Central memory CD8-positive, alpha-beta T cell (primary cell): ENCODE measurements around the gene MAPK1.
A peak's percentile ranks its signal among the peaks of the same experiment; 100 is the strongest.
"Not testable (repeated sequence)": the region's sequence is repeated elsewhere in the genome, so short reads cannot be mapped to it uniquely, and the experiment has no call there.

Source experiments
- ATAC-seq: fragments of 150-1000 bp; cut with Tn5 transposase; replicated peaks from 2 replicates; pipeline ENCODE4 v1.10.0; 2022; ENCODE audit warnings: mild to moderate bottlenecking, moderate FRiP score, moderate number of reproducible peaks; ENCODE audit not compliant: poor library complexity, severe bottlenecking; ENCODE audit errors: extremely low read depth
- DNase-seq, 2 donors: peaks; one replicate each; pipeline ENCODE4 v3.0.0; 2021; ENCODE audit warnings: low spot score in 2 of 2
- H3K27ac Mint-ChIP-seq: one replicate; pipeline ENCODE4 v1.8.0; 2022; ENCODE audit warnings: low read depth, mild to moderate bottlenecking, moderate library complexity, mixed read lengths
- H3K27me3 Mint-ChIP-seq: one replicate; pipeline ENCODE4 v1.8.0; 2022; ENCODE audit warnings: mixed read lengths
- H3K36me3 Mint-ChIP-seq: one replicate; pipeline ENCODE4 v1.8.0; 2022; ENCODE audit warnings: mild to moderate bottlenecking, moderate library complexity, mixed read lengths; ENCODE audit not compliant: insufficient read depth
- H3K4me1 Mint-ChIP-seq: one replicate; pipeline ENCODE4 v1.8.0; 2022; ENCODE audit warnings: mixed read lengths
- H3K4me3 Mint-ChIP-seq: one replicate; pipeline ENCODE4 v1.8.0; 2022; ENCODE audit warnings: mild to moderate bottlenecking, moderate library complexity, mixed read lengths
- H3K9me3 Mint-ChIP-seq: one replicate; pipeline ENCODE4 v1.8.0; 2022; ENCODE audit warnings: mixed read lengths

The MAPK1 gene

GRCh38 chr22:21736948-21737347 lies 130.5 kb downstream of the MAPK1 start:
- H3K4me1 Mint-ChIP-seq, result peaks cover 43% of the 10 kb centered on the region
- DNase-seq, result no peak
- H3K36me3 Mint-ChIP-seq, result peaks cover 6% of the 10 kb centered on the region
- no peaks in the 10 kb centered on the region for H3K9me3 Mint-ChIP-seq
- no peak overlapping the region for H3K27ac Mint-ChIP-seq
- peak overlapping the region; percentile 52 for H3K4me3 Mint-ChIP-seq
- ATAC-seq, result no peak
- no peaks in the 10 kb centered on the region for H3K27me3 Mint-ChIP-seq

- Mint-ChIP-seq H3K4me1 (peaks cover 50% of the 10 kb centered on the region), H3K4me3 (peak overlapping the region; percentile 90), H3K27me3 (no peaks in the 10 kb centered on the region), H3K27ac (no peak overlapping the region), H3K9me3 (no peaks in the 10 kb centered on the region), H3K36me3 (peaks cover 3% of the 10 kb centered on the region)
- DNase-seq (no peak), ATAC-seq (no peak)
Observed at GRCh38 chr22:21736084-21736642, 131.3 kb downstream of the MAPK1 start.

- Mint-ChIP-seq H3K27me3 (no peaks in the 10 kb centered on the region), H3K9me3 (no peaks in the 10 kb centered on the region), H3K36me3 (peaks cover 1% of the 10 kb centered on the region), H3K4me3 (peak within 1 kb of the TSS; percentile 90), H3K4me1 (peaks cover 55% of the 10 kb centered on the region), H3K27ac (peak within 1 kb of the TSS; percentile 74)
- peak; percentile 95 to 96 for DNase-seq
- ATAC-seq, result peak; percentile 91
Observed at GRCh38 chr22:21735200-21736083, 132.0 kb downstream of the MAPK1 start, which contains the start of gene YPEL1. YPEL1 (minus strand) TSS chr22:21735794; CDS start chr22:21710744, 25,050 bp downstream.

- Mint-ChIP-seq H3K9me3 (no peaks in the 10 kb centered on the region), H3K4me1 (peaks cover 52% of the 10 kb centered on the region), H3K27ac (peak overlapping the region; percentile 74), H3K36me3 (peaks cover 1% of the 10 kb centered on the region), H3K27me3 (no peaks in the 10 kb centered on the region), H3K4me3 (peak overlapping the region; percentile 90)
- no peak for ATAC-seq
- no peak for DNase-seq
Observed at GRCh38 chr22:21734540-21735199, 132.8 kb downstream of the MAPK1 start.

- ATAC-seq, result no peak
- Mint-ChIP-seq H3K4me1 (peaks cover 55% of the 10 kb centered on the region), H3K4me3 (no peak overlapping the region)
Observed at GRCh38 chr22:21731503-21731902, 135.9 kb downstream of the MAPK1 start.

GRCh38 chr22:21730535-21731308 lies 136.7 kb downstream of the MAPK1 start:
- Mint-ChIP-seq H3K4me3 (no peak overlapping the region), H3K4me1 (peaks cover 57% of the 10 kb centered on the region), H3K27ac (no peak overlapping the region), H3K36me3 (peaks cover 10% of the 10 kb centered on the region), H3K27me3 (no peaks in the 10 kb centered on the region), H3K9me3 (no peaks in the 10 kb centered on the region)
- DNase-seq (no peak), ATAC-seq (no peak)

More at GRCh38 chr22:21731503-21731902, 135.9 kb downstream of the MAPK1 start:
- peaks cover 10% of the 10 kb centered on the region for H3K36me3 Mint-ChIP-seq
- DNase-seq, result no peak
- H3K27ac Mint-ChIP-seq, result no peak overlapping the region
- no peaks in the 10 kb centered on the region for H3K9me3 Mint-ChIP-seq
- no peaks in the 10 kb centered on the region for H3K27me3 Mint-ChIP-seq

GRCh38 chr22:21729184-21729583 lies 138.3 kb downstream of the MAPK1 start:
- H3K4me3 Mint-ChIP-seq, H3K27me3 Mint-ChIP-seq, H3K9me3 Mint-ChIP-seq, H3K27ac Mint-ChIP-seq, DNase-seq, H3K36me3 Mint-ChIP-seq, ATAC-seq: not testable (repeated sequence)
- peaks cover 46% of the 10 kb centered on the region for H3K4me1 Mint-ChIP-seq

- no peak for ATAC-seq
- Mint-ChIP-seq H3K4me1 (peaks cover 37% of the 10 kb centered on the region), H3K9me3 (no peaks in the 10 kb centered on the region), H3K4me3 (no peak overlapping the region), H3K36me3 (peaks cover 8% of the 10 kb centered on the region), H3K27me3 (no peaks in the 10 kb centered on the region), H3K27ac (no peak overlapping the region)
- DNase-seq, result no peak
Observed at GRCh38 chr22:21728270-21728669, 139.2 kb downstream of the MAPK1 start.

- H3K27ac Mint-ChIP-seq, result no peak overlapping the region
- DNase-seq (no peak), ATAC-seq (no peak)
- no peaks in the 10 kb centered on the region for H3K9me3 Mint-ChIP-seq
- no peaks in the 10 kb centered on the region for H3K27me3 Mint-ChIP-seq
- no peak overlapping the region for H3K4me3 Mint-ChIP-seq
- H3K36me3 Mint-ChIP-seq, result peaks cover 8% of the 10 kb centered on the region
- H3K4me1 Mint-ChIP-seq, result peaks cover 35% of the 10 kb centered on the region
Observed at GRCh38 chr22:21727768-21728167, 139.7 kb downstream of the MAPK1 start.

- Mint-ChIP-seq H3K9me3 (no peaks in the 10 kb centered on the region), H3K36me3 (peaks cover 8% of the 10 kb centered on the region), H3K4me3 (peak overlapping the region; percentile 17), H3K27ac (no peak overlapping the region), H3K4me1 (peaks cover 33% of the 10 kb centered on the region), H3K27me3 (no peaks in the 10 kb centered on the region)
- no peak for DNase-seq
- no peak for ATAC-seq
Observed at GRCh38 chr22:21727159-21727558, 140.3 kb downstream of the MAPK1 start.

- ATAC-seq (peak; percentile 91), DNase-seq (peak in 1 of 2 donors; percentile 42)
- Mint-ChIP-seq H3K9me3 (no peaks in the 10 kb centered on the region), H3K4me1 (peaks cover 29% of the 10 kb centered on the region), H3K27ac (peak overlapping the region; percentile 16), H3K4me3 (peak overlapping the region; percentile 17), H3K36me3 (peaks cover 10% of the 10 kb centered on the region), H3K27me3 (no peaks in the 10 kb centered on the region)
Observed at GRCh38 chr22:21726650-21727049, 140.8 kb downstream of the MAPK1 start.
